Neuron (in vitro differentiated cells): ENCODE data around the gene DNAJC27.

ENCODE experiments used
- H2AFZ ChIP-seq: one replicate; pipeline ENCODE4 v1.6.1; 2013; ENCODE audit warnings: low read depth, mild to moderate bottlenecking, inconsistent platforms, low read length, moderate library complexity
- H3K27me3 ChIP-seq: one replicate; pipeline ENCODE4 v1.6.1; 2013; ENCODE audit warnings: low read length; ENCODE audit not compliant: insufficient read depth
- H3K36me3 ChIP-seq: one replicate; pipeline ENCODE4 v1.6.1; 2013; ENCODE audit warnings: low read length; ENCODE audit not compliant: insufficient read depth
- H3K4me1 ChIP-seq: one replicate; pipeline ENCODE4 v1.6.1; 2013; ENCODE audit warnings: low read length; ENCODE audit not compliant: insufficient read depth
- H3K4me3 ChIP-seq: 2 replicates; pipeline ENCODE4 v1.5.1; 2013; ENCODE audit warnings: mild to moderate bottlenecking, low read length, moderate library complexity
- H3K9me3 ChIP-seq: one replicate; pipeline ENCODE4 v1.6.1; 2013; ENCODE audit warnings: low read length

Gene DNAJC27

GRCh38 chr2:24929230-24929629, 42.5 kb downstream of the DNAJC27 start:
- Histone ChIP-seq H3K4me1 (peaks cover 16% of the 10 kb centered on the region), H3K36me3 (no peaks in the 10 kb centered on the region)

DNA sequence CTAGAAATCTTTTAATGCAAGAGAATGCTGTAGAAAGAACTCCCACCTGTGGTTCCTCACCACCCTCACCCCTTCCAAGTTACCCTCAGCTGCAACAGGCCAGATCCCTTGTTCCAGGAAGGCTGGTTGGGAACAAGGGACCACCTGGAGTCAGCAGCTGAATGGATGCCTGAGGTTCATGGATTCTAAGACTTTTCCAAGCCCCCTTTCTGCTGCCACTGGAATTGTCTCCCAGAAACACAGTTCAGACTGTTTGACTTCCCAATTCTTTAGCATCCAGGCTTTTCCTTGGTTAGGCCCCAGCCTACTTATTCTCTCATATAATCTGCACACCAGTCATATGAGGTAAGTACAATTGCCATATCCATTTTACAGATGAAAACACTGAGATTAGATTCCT, 43.7 kb downstream of the DNAJC27 start:
- Histone ChIP-seq H3K27me3 (no peaks in the 10 kb centered on the region), H3K9me3 (no peaks in the 10 kb centered on the region), H3K4me1 (peaks cover 16% of the 10 kb centered on the region), H3K36me3 (no peaks in the 10 kb centered on the region), H2AFZ (no peak overlapping the region), H3K4me3 (no peak overlapping the region)

More at GRCh38 chr2:24929230-24929629, 42.5 kb downstream of the DNAJC27 start:
- Histone ChIP-seq H3K4me3 (no peak overlapping the region), H3K9me3 (no peaks in the 10 kb centered on the region), H3K27me3 (no peaks in the 10 kb centered on the region), H2AFZ (no peak overlapping the region)

DNA sequence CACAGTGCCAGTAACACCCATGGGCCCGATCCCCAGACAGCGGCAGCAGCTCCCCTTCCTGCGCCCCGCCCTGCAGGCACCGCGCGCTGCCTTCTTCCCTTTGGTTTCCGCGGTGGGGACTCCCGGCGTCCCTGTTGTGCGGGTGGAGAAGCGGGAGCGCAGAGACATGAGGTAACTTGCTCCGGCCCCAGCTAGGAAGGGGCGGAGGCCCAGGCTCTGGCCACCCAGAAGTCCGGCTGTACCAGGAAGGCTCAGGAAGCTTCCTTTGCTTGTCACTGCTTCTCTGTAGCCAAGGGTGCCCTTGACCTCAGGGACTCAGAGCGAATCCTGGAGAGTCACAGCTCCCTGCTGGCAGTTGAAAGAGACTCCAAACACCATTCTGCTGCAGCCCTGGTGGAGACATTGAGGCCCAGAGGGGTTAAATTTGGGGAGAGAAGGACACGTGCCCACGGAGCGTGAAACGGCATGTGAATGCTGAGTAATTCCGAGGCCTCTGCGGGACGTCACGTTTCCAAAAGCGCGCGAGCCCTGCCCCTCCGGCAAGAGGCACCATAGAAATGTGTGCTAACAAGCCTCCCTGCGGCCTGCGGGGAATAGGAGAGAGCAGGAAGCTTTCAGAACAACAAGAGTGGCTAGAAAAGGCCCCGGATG, 45.0 kb downstream of the DNAJC27 start:
- Histone ChIP-seq H3K9me3 (no peaks in the 10 kb centered on the region), H3K4me1 (peaks cover 16% of the 10 kb centered on the region), H3K36me3 (no peaks in the 10 kb centered on the region), H2AFZ (peak overlapping the region; percentile 48), H3K4me3 (no peak overlapping the region), H3K27me3 (no peaks in the 10 kb centered on the region)

- no peaks in the 10 kb centered on the region for H3K36me3 ChIP-seq
- H3K9me3 ChIP-seq: no peaks in the 10 kb centered on the region
- no peak overlapping the region for H2AFZ ChIP-seq
- no peak overlapping the region for H3K4me3 ChIP-seq
- peaks cover 16% of the 10 kb centered on the region for H3K4me1 ChIP-seq
- no peaks in the 10 kb centered on the region for H3K27me3 ChIP-seq
Observed at GRCh38 chr2:24926220-24926601, 45.5 kb downstream of the DNAJC27 start.

- H2AFZ ChIP-seq: no peak overlapping the region
- no peaks in the 10 kb centered on the region for H3K9me3 ChIP-seq
- H3K4me1 ChIP-seq: peaks cover 12% of the 10 kb centered on the region
- H3K27me3 ChIP-seq: no peaks in the 10 kb centered on the region
- H3K4me3 ChIP-seq: no peak overlapping the region
- no peaks in the 10 kb centered on the region for H3K36me3 ChIP-seq
Observed at GRCh38 chr2:24925815-24926214, 45.9 kb downstream of the DNAJC27 start.

- Histone ChIP-seq H3K4me1 (peaks cover 10% of the 10 kb centered on the region), H3K4me3 (no peak overlapping the region), H3K9me3 (no peaks in the 10 kb centered on the region), H2AFZ (no peak overlapping the region), H3K36me3 (no peaks in the 10 kb centered on the region), H3K27me3 (no peaks in the 10 kb centered on the region)
Observed at GRCh38 chr2:24924732-24925131, 47.0 kb downstream of the DNAJC27 start.

DNA sequence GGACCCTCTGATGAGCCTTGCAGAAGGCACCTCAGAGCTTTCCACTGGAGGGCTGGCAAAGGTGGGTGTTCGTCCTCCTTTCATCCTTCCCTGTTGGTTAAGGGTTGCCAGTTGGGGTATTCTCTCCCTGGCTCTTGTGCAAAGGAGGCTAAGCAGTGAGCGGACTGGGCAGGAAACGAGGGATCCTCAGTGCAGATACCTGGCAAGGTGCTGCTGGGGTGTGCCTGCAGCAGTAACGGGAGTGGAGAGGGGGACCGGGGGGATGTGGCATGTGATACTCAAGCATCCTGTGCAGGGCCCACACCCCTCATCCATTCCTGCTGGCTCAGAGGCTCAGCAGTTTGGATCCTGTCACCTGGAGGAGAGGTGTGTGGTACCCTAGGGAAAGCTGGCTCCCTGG, 47.5 kb downstream of the DNAJC27 start:
- Histone ChIP-seq H3K36me3 (no peaks in the 10 kb centered on the region), H3K9me3 (no peaks in the 10 kb centered on the region)

GRCh38 chr2:24923106-24923505, 48.6 kb downstream of the DNAJC27 start:
- Histone ChIP-seq H3K4me3 (no peak overlapping the region), H2AFZ (no peak overlapping the region)

More for the DNA sequence above, 47.5 kb downstream of the DNAJC27 start:
- H2AFZ ChIP-seq: no peak overlapping the region
- H3K27me3 ChIP-seq: no peaks in the 10 kb centered on the region
- H3K4me3 ChIP-seq: no peak overlapping the region
- H3K4me1 ChIP-seq: peaks cover 10% of the 10 kb centered on the region

GRCh38 chr2:24922556-24922955, 49.2 kb downstream of the DNAJC27 start:
- H3K36me3 ChIP-seq: peaks cover 5% of the 10 kb centered on the region
- no peak overlapping the region for H3K4me3 ChIP-seq
- no peak overlapping the region for H2AFZ ChIP-seq
- peaks cover 20% of the 10 kb centered on the region for H3K4me1 ChIP-seq
- no peaks in the 10 kb centered on the region for H3K27me3 ChIP-seq
- no peaks in the 10 kb centered on the region for H3K9me3 ChIP-seq

More at GRCh38 chr2:24923106-24923505, 48.6 kb downstream of the DNAJC27 start:
- Histone ChIP-seq H3K4me1 (peaks cover 16% of the 10 kb centered on the region), H3K9me3 (no peaks in the 10 kb centered on the region), H3K27me3 (no peaks in the 10 kb centered on the region), H3K36me3 (peaks cover 4% of the 10 kb centered on the region)

GRCh38 chr2:24920809-24921441, 50.8 kb downstream of the DNAJC27 start:
- H3K9me3 ChIP-seq: no peaks in the 10 kb centered on the region
- peaks cover 14% of the 10 kb centered on the region for H3K4me1 ChIP-seq

DNA sequence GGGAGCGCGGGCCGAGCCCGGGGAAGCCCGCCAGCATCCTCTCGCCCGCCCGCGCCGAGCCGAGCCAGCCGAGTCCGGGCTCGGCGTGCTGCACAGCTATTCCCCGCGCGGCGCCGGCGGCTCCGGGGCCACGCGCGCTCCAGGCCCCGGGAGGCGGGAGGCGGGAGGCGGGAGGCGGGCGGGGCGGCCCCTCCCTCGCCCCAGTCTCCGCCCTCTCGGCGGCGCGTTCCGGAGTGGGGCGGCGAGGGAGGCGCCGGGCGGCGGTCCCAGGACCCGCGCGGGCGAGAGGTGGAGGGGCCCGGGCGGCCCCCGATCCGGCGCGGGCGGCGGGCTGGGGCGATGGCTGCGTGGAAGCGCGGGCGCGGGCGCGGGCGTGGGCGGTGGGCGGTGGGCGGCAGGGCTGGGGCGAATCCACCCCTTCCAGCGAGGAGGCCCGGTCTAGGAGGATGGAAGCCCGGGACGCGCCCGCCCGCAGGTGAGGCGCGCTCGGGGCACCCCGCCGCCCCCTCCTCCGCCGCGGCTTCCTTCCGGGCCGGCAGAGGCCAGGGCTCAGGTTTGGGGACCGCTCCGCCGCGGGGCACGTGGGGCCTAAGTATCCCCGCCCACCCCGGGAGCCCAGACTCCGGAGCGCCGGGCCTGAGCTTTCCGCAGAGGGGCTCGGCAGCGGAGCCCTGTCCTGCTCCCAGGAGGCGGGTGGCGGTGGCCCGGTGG, 51.5 kb downstream of the DNAJC27 start, which contains the start of gene ADCY3:
TSS of gene ADCY3 (minus strand) at position 140 of the 711 bp plus-strand sequence. CDS start 1,250 bp downstream, outside the sequence.
- Histone ChIP-seq H3K4me1 (peaks cover 14% of the 10 kb centered on the region), H3K9me3 (no peaks in the 10 kb centered on the region), H3K27me3 (no peaks in the 10 kb centered on the region), H3K4me3 (peak within 1 kb of the TSS; percentile 64), H3K36me3 (peaks cover 11% of the 10 kb centered on the region), H2AFZ (peak within 1 kb of the TSS; percentile 71)

More at GRCh38 chr2:24920809-24921441, 50.8 kb downstream of the DNAJC27 start:
- Histone ChIP-seq H3K27me3 (no peaks in the 10 kb centered on the region), H3K36me3 (peaks cover 11% of the 10 kb centered on the region), H3K4me3 (peak overlapping the region; percentile 64), H2AFZ (peak overlapping the region; percentile 71)

DNA sequence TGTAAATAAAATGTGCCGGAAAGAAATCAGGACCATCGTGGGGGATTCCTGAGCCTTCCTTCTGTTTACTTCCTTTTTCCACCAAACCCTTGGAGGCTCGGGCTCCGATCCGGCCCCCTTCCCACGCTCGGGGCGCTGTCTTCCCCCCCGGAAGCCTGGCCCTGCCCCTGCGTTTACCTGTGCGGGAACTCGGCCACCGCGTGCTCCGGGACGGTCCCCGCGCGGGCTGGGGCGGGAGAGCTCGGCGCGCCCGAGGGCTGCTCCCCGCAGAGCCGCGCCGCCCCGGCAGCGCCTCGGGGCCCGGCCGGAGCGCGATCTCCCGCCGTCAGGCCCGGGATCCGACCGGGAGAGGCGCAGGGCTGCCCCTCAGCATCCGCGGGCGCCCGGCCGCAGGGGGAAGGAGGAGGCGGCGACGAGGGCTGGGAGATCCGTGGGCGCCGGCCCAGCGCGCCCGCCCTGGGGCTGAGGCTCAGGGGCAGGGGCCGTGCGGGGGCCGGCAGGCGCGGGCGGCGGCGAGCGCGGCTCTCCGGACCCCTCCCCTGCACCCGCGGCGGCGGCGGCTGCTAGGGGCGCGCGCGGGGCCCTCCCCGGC, 52.2 kb downstream of the DNAJC27 start:
- Histone ChIP-seq H3K36me3 (peaks cover 14% of the 10 kb centered on the region), H2AFZ (peak overlapping the region; percentile 69), H3K4me3 (peak overlapping the region; percentile 64), H3K9me3 (no peaks in the 10 kb centered on the region), H3K27me3 (no peaks in the 10 kb centered on the region), H3K4me1 (peaks cover 11% of the 10 kb centered on the region)

DNA sequence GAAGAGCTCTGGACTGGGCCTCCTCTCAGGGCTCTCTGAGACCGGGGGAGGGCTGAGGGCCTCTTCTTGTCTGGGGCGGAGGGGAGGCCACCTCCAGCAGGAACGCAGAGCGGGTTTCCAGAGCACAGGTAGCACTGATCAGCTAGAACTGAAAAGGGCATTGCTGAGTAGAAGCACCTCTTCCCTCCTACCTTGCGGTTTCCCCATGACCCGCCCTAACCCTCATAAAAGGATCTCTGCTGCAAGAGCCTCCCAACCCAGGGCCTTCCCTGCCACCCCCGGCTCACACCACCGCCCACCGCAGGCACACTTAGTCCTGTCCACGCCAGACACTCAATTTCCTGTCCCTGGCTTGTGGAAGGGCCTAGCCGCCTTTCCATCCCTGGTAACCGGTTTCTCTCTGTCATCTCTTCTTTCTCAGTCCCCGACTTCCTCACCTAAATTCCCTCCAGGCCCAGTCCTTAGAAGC, 52.7 kb downstream of the DNAJC27 start:
- Histone ChIP-seq H3K36me3 (peaks cover 15% of the 10 kb centered on the region), H3K9me3 (no peaks in the 10 kb centered on the region), H3K4me3 (peak overlapping the region; percentile 64), H3K27me3 (no peaks in the 10 kb centered on the region), H2AFZ (peak overlapping the region; percentile 69), H3K4me1 (peaks cover 11% of the 10 kb centered on the region)
